GM19025 (cell line): ENCODE measurements around the gene ASAP3.
"Not testable (repeated sequence)": the region's sequence is repeated elsewhere in the genome, so short reads cannot be mapped to it uniquely, and the experiment has no call there.

Experiments
- ATAC-seq: cut with Tn5 transposase; IDR thresholded peaks from one replicate; pipeline ENCODE4 v1.9.1; 2021; ENCODE audit warnings: mild to moderate bottlenecking, low read depth, moderate library complexity; ENCODE audit not compliant: unreplicated experiment

Gene ASAP3

DNA sequence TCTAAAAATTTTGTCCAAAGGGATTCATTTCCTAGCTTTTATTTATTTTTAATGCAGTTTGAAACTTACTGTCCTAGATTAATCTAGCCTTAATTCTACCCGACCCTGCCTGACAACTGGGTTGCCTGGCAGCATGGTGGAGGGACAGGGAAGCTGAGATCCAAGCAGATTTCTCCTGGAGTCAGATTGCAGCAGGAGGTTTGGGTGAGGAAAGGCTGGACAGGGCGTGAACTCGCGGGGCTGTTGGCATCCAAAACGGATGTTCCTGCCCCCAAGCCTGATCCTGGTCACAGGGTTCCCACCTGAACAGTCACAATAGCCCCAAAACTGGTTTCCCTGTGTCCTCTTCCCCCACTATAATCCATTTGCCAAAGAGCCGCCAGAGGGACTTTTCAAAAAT lies 82.7 kb downstream of the ASAP3 start:
- no peak for ATAC-seq

DNA sequence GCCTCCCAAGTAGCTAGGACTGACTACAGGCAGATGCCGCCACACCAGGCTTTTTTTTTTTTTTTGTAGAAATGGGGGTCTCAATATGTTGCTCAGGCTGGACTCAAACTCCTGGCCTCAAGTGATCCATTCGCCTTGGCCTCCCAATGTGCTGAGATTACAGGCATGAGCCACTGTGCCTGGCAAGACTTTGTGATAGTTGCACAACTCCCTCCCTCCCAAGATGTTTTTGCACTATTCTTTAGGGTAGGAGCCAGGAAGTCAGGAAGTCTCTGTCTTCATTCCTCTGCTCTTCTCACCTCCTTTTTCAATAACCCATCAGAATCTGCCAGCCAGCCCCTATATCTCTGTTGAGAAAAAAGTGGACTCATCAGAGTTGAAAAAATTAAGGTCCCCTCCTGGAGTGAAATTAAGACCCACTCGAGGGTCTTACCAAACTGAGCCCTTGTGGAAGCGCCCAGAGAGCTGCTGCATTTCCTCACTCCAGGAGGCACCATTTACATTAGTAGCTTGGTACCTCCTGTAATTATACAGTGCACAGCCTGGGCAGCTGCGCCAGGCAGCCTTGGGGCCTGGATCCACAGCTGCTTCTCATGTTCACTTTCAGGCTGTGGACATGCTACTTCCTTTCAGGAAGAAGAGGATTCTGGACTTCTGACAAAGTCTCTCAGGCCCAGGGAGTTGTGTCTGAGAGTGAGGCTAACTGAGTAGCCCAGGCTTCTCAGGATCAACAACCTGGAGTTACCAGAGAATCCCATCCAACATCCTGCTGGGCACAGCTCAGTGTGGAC lies 83.5 kb downstream of the ASAP3 start:
- no peak for ATAC-seq

DNA sequence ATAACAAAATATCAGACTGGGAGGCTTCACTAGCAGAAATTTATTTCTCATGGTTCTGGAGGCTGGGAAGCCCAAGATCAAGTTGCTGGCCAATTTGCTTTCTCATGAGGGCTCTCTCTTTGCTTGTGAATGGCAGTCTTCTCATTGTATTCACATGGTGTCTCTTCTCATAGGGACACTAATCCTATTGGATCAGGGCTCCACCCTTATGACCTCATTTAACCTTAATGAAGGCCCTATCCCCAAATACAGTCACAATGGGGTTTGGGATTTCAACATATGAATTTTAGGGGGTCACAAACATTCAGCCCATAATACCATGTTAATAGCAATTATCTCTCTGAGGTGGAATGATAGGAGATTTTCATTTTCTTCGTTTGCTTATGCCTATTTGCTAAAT lies 84.8 kb downstream of the ASAP3 start:
- no peak for ATAC-seq

DNA sequence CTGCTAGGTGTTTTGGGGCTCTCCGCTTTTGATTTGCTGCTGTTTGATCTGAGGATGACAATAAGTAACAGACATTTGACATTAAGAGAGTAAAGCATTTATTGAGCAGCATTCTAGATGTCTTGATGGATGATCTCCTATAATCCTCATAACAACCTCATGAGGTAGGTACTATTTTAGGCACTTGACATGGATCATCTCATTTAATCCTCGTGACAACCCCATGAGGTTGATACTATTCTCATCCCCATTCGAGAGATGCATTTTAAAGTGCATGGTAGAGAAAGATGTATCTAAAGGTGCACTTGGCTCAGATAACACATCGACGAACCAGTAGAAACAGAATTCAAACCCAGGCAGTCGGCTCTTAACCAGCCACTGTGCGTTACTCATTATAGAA lies 86.1 kb downstream of the ASAP3 start:
- ATAC-seq: no peak

DNA sequence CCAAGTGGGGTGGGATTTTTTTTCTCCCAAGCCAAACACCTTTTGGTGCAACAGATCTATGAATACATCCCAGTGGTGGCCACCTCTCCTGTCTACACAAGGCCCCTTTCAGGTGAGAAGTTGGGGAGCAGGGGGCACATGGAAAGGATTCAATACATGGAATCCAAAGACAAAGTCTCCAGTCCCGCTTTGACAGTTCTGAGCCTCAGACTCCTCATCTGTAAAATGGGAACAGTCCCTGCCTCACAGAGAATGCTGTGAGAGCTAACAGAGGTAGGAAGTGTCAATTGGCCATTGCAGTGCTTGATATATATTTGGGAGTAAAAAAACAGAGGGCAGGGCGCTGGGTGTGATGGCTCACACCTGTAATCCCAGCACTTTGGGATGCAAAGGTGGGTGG lies 87.6 kb downstream of the ASAP3 start:
- ATAC-seq: no peak

DNA sequence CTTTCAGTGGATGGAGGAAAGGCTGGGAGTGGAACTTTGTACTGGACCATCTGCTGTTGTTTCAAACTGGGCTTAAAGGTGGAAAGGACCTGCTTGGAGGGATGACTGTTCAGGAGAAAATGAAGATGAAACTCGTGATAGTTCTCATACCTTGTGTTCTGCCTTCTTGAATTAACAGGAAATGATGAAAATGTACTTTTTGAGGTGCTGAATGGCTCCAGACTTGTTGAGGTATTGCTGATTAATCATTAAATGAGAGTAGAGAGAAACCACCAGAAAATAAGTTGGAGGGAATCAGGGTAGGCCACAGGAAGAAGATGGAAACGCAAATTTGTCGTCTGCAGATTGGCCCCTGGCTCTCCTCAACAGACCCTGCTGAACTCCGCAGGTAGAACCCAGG lies 88.1 kb downstream of the ASAP3 start:
- ATAC-seq: no peak

DNA sequence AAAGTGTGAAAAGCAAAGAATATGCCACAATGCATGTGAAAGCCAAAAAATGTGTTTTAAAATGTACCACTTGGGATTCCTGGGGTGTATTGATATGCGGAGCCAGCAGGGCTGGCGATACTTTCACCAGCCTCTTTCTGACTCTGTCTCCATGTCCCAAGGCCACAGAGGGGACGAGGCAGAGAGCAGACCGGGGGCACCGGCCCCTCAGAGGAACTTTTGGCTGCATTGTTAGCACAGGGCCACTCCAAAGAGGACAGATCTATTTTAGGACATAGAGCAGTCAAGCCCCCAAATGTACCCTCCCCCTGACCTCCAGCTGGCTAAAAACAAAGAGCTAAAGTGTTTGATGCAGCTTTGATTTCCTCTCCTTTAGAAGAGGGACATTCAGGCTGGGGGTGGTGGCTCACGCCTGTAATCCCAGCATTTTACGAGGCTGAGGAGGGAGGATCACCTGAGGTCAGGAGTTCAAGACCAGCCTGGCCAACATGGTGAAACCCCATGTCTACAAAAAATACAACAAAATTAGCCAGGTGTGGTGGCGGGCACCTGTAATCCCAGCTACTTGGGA lies 88.7 kb downstream of the ASAP3 start:
- ATAC-seq: no peak

DNA sequence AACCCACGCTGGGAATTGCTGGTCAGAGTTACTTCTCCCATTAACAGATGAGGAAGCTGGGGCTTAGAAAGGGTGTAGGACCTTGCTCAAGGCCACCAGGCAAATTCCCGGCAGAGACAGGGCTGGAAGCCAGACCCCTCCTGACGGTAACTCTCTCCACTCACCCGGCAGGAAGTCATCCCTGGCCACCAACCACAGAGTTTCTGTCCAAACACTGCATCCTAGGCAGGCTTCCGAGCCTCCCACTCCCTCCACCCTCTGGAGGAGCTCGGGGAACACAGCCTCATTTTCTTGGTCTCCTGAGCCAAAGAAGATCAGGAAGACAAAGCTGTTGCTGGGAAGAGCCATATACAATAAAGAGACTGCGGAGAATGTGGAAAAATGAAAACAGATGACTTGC lies 89.3 kb downstream of the ASAP3 start:
- no peak for ATAC-seq

DNA sequence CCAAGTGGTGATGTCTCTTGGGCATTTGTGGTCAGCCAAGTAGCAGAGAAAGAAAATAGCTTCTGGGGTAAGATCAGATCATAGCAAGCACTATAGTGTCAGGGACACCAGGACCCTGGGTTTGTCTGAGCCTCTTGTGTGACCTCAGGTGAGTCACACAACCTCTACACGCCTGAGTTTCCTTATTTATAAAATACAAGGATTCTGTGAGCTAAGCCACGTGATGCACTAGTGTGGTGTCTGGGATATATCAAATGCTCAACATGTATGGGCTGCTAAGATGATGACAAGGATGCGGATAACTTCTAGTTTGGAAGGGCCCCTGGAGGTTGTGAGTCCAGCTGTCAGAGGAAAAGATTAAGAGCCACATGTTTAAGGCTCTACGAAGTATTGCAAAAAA lies 89.8 kb downstream of the ASAP3 start:
- ATAC-seq: no peak

DNA sequence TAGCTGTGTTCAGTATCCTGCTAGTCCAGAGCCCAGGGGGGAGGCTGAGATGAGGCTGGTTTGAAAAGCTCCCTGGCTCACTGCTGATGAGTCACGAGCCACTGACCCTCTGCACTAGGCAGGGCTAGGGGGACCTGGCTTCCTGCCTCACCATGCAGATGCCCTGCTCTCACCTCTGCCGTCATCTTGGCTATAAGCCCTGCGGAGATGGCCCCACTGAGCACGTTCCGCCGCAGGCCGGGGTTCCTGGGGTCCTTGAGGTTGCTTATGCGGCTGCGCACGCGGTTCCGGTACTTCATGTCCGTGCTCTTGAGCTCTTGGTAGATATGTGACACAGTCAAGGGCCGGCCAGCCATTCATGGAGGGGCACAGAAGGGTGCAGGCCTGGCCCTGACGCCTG lies 90.3 kb downstream of the ASAP3 start:
- ATAC-seq: no peak

DNA sequence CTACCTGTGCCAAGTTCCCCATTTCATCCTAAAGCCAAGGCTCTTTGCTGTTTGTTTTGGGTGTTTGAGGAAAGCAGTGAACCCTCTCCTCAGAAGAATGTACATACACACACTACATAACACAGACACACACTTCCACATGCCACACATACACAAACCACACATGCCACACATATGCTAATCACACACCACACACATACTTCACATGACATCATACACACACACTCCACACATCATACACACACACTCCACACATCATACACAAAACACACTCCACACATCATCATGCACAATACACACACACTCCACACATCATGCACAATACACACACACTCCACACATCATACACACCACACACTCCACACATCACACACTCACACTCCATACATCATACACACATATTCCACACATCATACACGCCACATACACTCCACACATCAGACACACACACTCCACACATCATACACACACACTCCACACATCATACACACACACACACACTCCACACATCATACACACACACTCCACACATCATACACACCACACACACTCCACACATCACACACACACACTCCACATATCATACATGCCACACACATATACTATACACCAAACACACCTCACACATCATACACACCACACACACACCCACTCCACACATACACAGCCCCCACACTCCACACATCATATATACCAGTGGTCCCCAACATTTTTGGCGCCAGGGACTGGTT lies 91.7 kb downstream of the ASAP3 start:
- ATAC-seq: no peak

DNA sequence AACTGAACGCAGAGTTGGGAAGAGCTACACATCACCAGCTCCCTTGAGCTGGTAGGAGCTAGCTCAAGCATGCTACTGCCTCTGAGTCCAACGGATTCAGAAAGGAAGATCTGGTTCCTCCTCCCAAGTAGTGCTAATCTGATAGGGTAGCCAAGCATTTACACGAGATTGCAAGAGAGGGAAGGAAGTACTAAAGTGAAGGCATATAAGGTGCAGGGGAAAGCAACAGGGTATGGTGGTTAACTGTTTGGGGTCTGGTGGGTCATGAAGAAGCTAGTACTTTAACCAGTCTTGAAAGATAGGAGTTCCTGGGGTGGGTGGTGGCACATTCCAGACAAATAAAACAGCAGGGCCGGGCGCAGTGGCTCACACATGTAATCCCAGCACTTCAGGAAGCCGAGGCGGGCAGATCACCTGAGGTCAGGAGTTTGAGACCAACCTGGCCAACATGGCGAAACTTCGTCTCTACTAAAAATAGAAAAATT lies 94.1 kb downstream of the ASAP3 start:
- ATAC-seq: no peak

DNA sequence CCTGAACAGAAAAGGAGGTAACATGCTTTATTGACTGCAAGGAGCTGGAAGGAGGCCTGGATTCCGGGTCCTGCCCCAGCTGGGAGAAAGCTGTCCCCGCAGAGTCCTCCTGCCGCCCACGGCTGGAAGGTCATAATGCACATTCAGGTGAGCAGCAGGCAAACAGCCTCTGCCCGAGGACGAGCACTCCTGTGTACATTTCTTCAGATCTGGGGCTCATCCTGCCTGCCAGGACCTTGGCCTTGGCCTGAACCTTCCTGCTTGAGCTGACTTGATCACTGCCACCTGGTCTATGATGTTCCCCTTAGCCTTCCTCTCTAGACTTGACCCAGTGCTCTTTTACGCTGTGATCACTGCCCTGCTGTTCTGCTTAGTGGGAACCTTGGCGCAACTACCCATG lies 96.5 kb downstream of the ASAP3 start:
- ATAC-seq: no peak

DNA sequence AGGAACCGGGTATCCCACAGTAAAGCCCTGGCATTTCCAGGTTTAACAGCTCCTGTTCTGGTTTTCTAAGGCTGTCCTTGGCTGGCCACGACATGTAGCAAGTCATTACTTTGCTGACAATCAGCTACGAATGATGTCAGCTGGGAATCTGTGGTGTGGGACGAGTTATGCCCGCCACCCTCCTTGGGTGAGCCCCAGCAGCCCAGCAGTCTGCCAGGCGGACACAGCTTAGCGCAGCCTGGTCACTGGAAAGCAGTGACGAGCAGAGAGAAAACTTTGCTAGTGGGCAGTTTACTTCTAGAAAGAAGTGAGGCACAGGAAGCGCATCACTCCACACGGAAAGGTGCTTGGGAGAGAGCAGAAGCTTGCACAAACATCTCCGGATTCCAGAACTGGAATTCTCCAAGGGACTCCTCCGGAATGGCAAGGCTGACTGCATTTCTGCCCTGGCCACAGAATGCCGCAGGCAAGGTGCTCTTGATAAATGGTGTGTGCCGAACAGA lies 98.8 kb downstream of the ASAP3 start:
- no peak for ATAC-seq

DNA sequence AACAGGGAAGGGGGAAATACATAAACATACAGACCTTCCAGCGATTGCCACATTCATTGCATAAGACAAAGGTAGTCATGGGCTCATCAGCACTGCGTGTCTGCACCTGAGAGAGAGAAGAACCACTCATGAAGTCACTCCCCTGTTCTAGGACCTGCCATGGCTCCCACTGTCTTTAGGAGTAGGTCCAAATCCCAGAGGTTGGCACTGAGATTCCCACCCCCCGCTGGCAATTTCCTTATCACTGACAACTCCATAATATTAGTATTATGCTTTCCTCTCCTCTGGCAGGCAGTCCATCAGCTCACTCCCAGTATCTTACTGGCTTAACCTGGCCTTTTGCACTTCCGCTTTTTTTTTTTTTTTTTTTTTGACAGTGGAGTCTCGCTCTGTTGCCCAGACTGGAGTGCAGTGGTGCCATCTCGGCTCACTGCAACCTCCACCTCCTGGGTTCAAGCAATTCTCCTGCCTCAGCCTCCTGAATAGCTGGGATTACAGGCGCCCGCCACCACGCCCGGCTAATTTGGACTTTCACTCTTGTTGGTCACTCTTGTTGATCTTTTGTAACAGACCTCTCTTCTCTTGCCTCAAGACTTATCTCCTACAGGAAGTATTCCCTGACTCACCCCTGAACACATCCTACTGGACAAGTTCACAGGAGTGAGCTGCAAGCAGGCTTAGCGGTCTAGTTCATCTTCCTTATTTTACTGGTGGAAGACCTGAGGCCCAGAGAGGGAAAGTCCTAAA lies 99.5 kb downstream of the ASAP3 start:
- ATAC-seq: no peak

DNA sequence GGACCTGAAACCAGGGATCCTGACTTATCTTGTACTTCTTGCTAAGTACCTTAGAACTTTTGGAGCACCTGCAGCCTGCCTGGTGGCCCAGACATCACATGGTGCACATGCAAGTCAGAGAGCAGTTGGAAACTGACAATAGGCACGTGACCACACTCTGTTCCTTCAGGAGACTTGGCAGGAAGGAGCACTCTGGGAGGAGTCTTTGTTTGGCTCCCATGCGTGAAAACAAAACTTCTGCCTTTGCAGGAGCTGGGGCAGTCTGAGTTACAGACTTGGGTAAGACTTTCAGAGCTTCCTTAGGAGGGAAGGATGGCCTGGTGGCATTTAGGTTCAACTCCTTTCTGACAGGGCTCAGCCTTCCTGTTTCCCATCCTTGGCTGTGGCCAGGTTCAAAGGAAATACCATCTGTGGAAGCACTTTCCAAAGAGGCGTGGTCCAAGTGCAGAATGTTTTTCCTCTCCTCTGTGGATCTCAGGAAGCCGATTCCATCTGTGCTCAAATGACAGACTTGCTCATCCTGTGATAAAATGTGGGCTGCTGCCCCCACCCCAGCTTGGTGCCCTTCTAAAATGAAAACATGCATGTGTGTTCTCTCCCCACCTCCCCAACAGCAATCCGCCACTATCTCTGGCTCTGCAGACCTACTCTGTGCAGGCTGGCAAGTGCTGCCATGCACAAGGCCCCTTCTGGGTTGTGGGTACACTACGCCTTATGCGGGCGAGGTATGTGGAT lies 100.2 kb downstream of the ASAP3 start:
- no peak for ATAC-seq

DNA sequence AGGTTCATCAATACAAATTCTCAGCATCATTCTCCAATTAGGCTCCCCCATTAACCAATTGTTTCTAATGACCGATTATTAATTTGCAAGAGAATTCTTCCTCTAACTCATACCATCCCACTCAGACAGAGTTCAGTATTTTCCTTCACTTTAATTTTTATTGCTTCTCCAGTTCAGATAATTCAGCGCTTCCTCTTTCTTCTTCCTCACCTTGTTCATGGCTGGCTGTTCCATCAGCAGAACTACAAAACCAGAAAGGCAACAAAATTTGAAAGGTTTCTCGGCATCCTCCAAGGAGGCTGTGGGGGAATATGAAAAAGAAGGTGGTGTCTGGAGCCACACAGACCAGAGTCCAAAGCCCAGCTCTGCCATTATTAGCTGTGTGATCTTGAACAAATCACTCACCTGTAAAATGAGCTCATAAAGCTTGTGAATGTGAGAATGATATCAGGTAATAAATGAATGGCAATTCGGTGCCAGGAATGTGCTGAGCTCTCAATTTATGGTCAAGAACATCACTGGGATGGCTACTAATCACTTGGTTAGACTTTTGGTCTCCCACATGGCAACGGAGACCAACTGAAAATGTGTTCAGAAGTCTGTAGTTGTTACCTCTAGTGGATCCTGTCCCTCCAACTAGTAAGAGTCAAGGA lies 102.6 kb downstream of the ASAP3 start:
- no peak for ATAC-seq

DNA sequence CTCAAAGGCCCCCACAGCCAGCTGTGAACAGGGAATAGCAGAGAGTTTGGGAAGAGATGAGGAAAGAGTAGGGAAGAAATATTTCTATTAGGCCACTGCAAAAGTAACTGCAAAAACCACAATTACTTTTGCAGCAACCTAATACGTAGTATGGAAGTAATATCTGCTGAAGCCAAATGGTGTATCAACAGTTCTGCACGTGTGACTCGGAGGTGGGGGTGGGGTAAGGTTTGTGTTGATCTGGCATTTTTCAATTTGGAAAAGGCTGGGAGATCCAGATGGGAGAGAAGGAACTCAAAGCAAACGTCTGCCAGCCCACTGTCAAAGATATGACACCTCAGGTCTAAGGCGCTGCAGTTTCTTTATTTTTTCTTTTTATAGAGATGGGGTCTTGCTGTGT lies 103.3 kb downstream of the ASAP3 start:
- no peak for ATAC-seq

DNA sequence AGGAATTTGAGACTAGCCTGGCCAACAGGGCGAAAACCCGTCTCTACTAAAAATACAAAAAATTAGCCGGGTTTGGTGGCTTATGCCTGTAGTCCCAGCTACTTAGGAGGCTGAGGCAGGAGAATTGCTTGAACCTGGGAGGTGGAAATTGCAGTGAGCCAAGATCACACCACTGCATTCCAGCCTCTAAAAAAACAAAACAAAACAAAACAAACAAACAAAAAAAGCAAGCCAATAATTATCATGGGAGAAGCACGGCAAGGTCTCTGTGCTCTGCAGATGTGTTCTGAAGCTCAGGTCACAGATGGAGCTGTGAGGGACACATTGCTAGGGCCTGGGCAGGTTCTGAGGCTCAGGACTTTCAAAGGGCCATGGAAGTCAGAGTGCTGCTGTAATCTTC lies 103.7 kb downstream of the ASAP3 start:
- ATAC-seq: not testable (repeated sequence)
